ENCODE results near the gene RALGPS1.

The RALGPS1 gene

DNA sequence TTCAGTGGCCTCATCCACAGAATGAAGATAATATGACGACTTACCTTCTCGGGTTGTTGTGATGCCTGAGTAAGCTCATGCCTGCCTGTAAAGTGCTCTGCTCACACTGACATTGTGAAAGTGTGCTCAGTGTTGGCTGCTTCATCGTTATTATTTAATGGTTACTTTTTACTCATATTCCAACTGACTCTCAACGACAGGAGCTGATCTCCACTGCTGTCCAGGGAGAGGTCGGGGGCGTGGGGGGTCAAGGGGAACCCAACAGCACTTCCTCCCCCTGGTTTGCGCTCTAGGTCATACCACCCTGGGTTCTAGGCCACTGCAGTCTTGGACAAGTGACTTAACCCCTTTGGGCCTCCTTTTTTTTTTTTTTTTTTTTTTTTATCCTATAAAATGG lies 260.7 kb downstream of the RALGPS1 start:
- DNase-seq (ENCODE audit: low read depth): no peak

DNA sequence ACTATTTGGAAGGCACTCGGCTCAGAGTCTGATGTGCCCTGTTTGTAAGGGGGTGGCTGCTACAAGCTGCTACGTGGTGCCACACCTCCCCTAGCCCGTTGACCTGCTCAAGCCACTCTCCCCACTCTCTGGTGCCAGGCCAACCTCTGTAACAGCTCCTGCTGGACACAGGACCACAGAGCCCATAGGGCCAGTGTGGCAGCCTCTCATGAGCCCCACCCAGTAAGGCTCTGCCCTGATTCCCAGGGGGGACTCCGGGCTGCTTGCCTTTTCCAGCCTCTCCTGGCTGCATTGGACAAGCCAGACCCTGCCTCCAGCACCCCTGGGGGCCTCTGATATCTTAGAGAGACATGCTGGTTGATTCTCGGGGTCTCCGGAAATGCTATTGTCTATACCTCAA lies 261.2 kb downstream of the RALGPS1 start:
- no peak for DNase-seq (ENCODE audit: low read depth)

DNA sequence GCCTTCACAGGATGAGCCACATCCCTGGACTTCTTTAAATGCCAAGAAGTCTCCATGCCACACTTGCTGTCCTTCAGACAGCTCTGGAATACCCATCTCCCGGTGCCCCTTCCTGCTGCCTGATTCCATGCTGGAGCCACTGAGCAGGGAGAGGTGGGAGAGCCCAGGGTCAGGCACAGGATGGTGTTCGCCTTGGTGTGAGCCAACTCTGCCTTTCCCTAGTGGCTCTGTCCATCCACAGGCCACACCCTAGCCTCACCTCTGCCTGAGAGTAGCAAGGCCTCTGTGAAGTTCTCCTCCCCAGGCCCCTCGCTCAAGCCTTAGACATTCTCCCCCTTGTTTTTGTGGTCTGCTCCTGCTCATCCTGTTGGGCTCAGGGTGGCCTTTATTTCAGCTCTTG lies 262.0 kb downstream of the RALGPS1 start:
- DNase-seq (ENCODE audit: low read depth): no peak

DNA sequence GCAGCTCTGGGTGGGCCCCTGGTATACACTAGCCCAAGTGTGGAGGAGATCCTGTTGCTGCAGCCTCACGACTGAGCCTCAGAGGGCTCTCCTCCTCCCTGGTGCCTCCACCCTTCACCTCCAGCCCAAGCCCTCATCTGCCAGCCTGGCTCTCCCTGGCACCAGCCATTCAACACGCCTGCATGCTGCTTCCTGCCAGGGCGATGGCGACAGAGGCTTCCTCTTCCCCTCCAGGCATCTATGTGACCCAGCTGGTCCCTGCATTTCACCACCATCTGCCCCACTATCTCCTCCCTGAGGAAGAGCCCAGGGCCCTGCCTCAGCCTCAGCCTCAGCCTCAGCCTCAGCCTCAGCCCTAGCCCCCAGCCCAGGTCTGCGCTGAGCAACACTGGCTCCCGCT lies 262.6 kb downstream of the RALGPS1 start:
- DNase-seq (ENCODE audit: low read depth): no peak

DNA sequence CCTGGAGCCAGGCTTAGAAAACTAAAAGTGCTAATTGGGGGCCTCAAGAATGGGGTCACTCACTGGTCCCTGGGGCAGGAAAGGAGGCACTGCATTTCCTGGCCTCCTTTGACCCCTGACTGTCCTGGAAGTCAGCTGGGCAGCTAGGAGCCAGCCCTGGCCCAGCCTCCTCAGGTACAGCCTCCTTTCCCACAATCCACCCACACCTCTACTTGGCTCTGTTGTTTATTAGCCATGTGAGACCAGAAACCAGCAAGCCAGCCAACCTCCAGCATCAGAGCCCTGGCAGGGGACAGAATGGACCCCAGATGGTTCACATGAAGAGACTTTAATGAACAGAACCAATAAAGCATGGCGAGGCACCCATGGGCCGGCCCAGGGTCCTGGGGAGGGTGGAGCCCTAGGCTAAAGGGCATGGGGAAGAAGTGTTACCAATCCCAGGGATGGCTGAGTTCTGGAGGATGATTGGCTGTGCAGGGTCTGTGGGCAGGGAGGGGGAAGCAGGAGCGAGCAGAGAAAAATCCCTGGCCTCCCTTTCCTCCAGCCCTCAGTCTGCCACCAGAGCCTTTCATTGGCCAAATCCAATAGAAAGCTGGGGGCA lies 263.2 kb downstream of the RALGPS1 start:
- DNase-seq (ENCODE audit: low read depth): no peak

DNA sequence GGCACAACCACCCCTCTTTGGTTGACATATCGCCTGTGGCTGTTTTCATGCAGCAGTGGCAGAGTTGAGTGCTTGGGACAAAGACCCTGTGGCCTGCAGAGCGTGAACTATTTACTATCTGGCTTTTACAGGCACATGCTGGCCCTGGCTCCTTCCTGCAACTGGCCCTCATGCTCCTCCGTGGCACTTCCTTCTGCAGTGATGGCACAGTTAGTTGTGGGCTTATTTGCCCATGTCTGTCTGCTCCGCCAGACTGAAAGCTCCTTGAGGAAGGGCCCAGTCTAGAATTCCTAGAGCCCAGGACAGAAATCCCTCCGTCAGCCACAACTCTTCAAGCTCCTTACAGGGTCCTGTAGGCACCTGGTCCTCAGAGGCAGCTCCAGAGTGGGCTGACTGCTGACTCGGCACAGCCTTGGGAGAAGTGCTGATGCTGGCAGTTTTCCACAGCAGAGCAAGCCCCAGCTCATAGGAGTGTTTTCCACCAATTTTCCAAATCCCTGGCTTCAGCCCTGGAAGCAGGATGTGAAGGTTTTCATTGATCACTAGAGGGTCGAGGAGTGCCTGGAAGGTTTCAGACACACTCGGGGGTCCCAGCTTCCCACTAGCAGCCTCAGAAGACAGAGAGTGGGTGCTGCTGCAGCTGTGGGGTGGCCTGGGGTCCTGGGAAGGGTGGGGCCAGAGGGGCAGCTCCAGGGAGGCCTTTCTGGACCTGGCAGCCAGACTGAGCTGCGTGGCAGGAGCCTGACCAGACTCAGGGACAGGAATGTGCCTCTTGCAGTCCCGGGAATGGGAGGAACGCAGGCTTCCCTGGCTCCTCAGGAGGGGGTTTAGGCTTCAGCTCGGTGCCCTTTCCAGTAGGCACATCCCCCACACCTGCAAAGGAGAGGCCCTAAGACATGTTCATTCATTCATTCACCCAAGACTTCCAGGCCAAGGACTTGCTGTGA lies 264.4 kb downstream of the RALGPS1 start:
- no peak for DNase-seq (ENCODE audit: low read depth)

DNA sequence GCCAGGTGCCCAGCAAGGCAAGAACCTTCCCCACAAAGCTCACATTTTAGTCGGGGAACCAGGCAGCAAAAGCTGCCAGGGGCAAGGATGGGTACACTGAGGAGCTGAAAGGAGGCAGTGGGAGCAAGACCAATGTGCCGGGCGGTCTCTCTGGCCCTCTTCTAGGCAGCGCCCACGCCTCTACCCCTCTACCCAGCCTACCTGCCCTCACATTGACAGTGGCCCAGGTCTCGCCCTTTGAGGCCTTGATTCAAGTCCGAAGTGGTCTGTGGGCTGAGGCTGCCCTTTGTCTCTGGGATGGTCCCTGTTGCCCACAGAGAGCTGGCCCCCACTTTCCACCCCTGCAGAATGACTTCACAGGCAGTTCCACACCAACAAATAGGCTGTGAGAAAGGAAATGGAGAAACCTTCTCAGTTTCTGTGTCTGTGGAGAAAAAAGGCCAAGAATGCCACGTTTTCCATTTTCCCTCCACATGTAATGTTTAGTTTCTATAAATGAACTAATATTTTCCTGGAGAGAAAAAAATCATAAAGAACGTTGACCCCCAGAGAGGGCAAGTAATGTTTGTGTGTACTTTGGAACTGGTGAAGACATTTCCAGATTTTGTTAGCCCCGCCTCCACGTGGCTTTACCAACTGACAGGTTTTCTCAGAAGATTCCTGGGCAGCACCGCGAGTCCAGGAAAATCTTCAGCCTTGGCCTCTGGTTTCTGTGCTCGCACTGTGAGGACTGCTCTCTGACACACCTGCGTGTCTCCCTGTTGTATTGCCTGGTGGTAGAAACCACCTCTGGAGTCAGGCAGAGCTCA lies 265.3 kb downstream of the RALGPS1 start:
- DNase-seq (ENCODE audit: low read depth): no peak

DNA sequence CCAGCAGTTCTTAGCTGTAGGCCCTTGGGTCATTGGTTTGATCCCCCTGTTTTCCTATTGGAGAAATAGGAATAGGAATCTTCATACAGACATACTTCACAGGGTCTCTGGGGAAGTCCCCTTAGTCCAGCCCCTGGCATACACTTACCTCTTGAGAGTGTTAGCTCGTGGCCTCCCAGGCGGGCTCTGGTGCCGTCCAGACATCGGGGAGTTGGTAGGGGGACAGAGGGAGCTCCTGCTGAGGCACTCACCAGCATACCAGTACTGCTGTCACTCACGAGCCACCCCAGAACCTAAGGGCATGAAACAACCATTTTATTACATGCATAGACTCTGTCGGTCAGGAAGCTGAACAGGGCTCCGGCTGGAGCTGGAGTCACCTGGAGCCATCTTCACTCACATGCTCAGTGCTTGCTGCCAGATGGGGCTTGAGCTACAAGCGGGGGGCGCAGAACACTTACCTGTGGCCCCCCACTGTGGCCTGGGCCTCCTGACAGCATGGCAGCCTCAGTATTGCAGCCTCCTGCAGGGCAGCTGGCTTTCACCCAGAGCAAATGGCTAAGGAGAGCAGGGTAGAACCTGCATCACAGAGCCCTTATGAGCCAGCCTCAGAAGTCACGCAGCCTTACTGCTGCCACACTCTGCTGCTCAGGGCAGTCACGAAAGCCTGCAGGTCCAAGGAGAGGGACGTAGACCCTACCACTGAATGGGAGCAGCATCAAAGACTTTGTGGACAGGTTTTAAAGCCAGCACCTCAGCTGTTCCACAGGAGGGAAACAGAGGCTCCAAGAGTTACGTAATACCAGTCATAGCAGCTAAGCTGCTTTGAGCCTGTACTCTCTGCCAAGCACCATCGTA lies 266.1 kb downstream of the RALGPS1 start:
- DNase-seq (ENCODE audit: low read depth): no peak

DNA sequence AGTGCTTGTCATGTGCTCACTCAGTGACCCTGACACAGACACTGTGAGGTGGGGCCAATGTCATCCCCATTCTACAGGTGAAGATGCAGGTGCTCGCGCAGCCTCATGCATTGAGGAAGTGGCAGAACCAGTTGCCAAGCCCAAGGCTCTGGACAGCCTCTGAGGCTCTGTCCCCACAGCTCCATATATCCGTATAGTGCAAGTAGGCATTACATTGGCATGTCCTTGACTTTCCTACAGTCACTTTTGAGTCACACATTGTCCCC lies 266.7 kb downstream of the RALGPS1 start:
- no peak for DNase-seq (ENCODE audit: low read depth)

DNA sequence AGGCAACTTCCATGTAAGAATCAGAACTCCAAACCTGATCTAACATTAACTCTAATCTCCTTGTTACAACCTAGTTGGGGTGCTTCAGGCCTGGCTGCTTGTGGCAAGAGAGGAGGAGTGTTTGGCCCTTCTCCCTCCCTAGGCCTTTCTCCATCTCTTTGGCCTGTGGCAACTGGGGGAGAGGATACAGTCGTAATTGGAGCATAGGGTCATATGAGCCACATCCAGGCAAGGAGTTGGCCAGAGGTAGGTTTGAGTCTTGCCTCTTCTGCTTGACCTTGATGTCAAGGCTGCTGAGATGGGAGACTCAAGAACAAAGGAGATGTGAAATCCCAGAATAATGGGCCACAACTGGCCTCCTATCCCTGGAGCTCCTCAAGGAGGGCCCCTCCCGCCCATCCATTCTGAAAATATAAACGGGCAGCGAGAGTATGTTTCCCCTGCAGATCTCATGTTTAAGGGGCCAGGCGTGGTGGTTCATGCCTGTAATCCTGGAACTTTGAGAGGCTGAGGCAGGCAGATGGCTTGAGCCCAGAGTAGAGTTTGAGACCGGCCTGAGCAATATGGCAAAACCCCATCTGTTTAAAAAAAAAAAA lies 267.1 kb downstream of the RALGPS1 start:
- DNase-seq (ENCODE audit: low read depth): no peak

DNA sequence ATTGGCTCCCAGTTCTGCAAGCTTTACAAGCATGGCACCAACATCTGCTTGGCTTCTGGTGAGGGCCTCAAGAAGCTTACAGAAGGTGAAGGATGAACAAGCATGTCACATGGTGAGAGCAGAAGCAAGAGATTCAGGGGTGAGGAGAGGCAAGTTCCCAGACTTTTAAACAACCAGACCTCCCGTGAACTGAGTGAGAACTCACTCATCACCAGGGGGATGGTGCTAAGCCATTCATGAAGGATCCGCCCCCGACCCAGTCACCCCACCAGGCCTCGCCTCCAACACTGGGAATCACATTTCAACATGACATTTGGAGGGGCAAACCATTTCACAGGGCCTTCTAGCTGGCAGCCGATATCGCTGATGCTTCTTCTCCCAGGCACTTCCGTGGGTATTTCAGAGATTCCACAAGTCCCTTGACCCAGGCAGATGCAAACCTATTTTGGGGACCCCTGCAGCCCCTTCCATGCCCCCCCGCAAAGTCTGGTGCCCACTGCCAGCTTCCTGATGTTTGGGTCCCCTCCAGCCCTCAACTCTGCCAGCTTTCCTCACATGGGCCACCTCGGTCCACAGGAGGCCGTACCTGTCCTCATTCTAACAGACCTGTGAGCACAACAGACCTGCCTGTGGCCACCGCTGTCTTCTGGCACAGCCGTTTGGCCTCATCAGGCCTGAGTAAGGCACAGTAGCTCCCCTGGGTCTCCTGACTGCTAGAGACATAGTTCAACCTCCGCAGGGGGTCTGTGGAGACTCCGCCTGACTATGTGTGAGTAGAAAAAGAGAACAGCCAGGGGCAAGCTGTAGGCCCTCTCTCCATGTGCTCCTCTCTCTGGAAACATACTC lies 268.5 kb downstream of the RALGPS1 start:
- no peak for DNase-seq (ENCODE audit: low read depth)

DNA sequence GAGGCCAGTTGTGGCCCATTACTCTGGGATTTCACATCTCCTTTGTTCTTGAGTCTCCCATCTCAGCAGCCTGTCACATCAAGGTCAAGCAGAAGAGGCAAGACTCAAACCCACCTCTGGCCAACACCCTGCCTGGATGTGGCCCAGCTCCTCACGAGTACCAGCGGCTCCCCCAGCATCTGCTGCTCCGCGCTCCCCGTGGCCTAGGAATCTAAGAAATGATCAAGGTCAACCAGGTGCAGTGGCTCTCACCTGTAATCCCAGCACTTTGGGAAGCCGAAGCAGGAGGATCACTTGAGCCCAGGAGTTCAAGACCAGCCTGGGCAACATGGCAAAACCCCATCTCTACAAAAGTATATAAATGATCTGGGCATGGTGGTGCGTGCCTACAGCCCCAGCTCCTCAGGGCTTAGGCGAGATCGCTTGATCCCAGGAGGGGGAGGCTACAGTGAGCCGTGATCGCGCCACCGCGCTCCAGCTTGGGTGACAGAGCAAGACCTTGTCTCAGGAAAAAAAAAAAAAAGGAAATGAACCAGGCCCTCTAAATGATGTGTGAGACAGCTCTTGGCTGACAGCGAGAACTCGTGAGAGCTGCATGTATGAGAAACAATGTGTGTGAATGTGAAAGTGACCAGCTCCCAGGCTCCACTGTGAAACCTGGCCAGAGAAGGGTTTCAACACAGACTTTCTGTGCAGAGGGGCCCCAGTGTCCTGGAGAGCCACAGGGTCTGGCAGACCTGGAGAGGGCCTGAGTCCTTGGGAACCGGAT lies 269.4 kb downstream of the RALGPS1 start:
- DNase-seq (ENCODE audit: low read depth): no peak

DNA sequence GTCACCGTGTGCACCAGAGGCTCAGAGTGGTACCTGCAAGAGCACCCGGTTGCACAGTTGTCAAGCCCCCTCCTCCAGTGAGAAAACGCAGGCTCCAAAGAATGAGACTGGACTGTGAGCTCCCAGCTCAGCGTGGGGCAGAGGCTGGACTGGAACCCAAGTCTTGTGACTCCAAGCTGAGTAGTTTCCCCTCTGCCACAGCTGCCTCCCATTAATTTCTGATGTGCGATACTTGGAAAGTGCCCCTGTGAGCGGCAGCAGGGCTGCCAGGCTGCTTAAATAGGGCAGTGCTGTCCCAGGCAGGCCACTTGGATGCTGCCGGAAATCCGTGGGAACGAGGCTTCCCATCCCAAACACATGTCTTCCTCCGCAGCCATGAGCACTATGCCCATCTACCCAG lies 270.1 kb downstream of the RALGPS1 start:
- DNase-seq (ENCODE audit: low read depth): no peak

DNA sequence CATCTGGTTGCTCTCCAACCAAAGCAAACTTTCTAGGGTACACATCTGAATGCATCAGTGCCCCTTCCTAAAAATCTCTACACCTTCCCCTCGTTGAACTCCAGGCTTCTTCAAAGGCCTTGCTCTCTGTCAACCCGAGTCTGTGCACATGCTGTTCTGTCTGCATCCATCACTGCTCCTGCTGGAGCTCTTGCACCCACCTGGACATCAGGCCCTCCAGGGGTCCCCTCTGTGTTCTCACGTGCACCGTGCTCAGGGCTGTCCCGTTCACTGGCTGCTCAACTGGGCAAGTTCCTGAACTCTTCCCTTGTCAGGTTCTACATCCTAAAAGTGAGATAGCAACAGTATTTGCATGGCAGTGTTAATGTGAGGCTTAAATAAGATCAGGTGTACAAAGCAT lies 270.6 kb downstream of the RALGPS1 start:
- no peak for DNase-seq (ENCODE audit: low read depth)

DNA sequence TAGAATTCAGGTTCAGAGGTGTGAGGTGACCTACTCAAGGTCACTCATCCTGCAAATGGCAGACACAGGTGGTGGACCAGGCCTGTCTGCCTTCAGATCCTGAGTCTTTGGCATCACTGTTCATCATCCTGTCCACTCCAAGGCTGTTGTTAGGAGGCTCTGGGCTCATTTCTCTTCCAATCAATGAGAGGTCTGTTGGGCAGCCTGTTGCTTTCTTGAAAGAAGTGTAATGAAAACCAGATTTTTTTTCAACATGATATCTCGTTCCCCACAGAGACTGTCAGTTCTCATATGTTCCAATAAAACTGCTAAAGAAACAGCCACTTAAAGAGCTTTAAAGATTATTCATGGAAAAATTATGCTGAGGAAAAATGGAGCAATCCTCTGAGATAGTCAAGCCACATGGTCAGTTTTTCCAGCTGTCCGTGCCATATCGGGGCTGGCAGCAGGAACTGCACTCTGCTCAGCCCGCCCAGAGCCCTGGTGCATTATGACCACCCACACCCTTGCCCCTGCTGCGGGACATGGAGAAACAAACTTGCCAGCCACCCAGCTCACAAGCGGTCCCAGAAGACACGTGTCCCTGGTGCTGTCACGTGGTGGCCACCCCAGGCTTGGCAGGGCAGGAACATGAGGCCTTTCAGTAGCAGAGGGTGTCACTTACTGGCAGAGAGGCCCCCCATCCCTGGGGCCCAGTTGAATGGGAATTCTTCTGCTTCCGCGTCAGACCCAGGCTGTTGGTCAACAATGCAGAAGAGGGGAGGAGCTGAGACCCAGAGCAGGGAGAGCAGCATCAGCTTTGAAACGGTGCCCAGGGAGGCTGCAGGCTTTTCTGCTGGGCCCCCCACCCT lies 271.6 kb downstream of the RALGPS1 start:
- DNase-seq (ENCODE audit: low read depth): no peak

DNA sequence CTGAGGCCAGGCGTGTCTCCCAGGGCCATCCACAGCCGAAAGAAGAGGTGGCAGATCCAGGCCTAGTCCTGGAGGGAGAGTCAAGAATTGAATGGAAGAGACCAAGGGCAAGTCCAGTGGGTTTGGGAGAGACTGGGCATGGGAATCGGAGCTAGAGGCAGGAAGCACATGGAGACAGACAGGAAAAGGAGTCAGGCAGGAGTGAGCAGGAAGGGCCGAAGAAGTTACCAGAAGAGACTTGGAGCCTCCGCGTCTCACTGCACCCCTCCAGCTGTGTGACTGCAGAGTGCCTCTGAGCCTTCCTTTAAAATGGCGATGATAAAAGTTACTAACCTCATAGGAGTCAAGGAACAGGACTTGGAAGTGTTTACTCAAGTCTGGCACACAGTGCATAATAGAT lies 272.2 kb downstream of the RALGPS1 start:
- no peak for DNase-seq (ENCODE audit: low read depth)

DNA sequence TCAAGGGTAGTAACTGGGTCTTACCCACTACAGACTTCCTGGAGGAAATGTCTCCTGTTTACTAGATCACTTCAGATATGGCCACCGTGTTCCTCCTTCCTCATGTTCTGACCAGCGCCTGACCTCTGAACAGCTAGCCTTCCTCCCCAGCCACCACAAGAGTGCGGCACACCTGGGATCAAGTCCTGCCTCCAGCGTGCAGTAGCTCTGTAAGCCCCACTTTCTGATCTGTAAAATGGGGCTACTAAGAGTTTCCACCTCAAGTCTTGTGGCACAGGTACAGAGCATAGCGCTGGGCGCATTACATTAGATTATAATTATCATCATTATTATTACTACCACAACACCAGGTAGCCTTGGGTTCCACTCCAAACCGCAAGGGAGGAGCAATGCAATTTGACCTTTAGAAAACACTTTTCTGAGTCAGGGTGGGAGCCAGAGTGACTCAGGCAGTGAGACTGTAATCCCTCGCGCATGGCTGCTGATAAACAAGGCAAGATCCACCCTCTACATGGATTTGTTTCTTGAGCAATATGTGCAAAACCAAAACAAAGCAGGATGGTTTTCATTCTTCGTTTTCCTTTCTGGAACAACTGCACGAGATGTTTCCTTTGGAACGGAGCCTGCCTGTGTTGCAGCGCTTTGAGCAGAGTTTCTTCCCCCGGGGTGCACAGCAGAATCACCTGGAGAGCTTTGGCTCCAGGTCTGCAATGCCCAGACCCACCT lies 272.8 kb downstream of the RALGPS1 start:
- no peak for DNase-seq (ENCODE audit: low read depth)

DNA sequence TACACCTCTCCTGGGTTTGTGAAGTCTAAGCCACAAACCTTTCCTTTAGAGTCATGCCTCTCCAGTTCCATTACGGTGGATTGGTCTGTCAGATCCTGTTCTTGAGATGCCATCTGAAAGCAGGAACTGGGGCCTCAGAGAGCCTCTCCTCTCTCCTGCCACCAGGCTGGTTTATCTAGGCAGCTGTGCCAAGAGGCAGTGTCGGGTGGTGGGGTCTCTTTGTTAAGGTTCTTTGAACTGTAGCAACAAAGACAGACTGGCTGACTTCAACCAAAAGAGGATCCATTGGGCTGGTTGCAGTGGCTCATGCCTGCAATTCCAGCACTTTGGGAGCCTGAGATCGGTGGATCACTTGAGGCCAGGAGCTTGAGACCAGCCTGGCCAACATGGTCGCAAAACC lies 273.8 kb downstream of the RALGPS1 start:
- DNase-seq (ENCODE audit: low read depth): no peak
